ENCODE data around the gene HNF4A. TPM values are rescaled to one million over a fixed set of nuclear protein-coding genes. Genes with fewer than 3 reads are reported as not detected.

Gene HNF4A
- total RNA-seq, 1 experiment from 2014 or later: 0.13 TPM

DNA sequence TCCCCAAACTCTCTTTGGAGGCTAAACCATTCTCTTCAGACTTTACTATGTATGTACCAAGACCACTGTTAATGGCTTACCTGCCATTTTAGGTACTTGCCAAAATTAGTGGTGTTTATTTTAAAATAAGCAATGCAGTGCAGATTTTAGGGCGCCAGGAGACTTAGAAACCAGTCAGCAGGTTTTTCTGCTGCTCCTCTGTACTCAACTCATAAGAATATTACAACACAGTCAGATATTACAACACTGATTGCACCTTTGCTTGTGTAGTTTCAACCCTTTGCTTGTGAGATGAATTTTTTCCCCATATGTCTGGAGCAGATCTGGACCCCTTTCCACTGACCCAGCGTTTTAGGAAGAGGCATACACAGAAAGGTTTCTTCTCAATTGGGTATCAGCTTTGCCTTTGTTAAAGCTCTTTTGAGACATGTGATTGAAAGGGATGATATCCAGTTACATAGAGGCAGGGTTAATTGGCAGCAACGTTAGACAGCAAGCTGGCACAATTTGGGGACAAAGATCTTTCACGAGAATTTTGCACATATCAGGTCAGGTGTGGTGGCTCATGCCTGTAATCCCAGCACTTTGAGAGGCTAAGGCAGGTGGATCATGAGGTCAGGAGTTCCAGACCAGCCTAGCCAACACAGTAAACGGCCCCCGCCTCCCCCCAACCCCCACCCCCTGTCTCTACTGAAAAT lies 126.4 kb downstream of the HNF4A start:
- H4K20me1 ChIP-seq (ENCODE audit: insufficient read depth): no peaks in the 10 kb centered on the region
- H3K4me1 ChIP-seq (replicated peaks; ENCODE audit: insufficient read depth): peaks cover 4% of the 10 kb centered on the region; the same call in 1 of the 2 replicates
- no peaks in the 10 kb centered on the region for H3K27me3 ChIP-seq (ENCODE audit: insufficient read depth, low read depth)
- ChIA-PET CTCF (interaction anchor here (0.7 kb wide), 1 partner anchor 35 kb away, joined by 4 read pairs; no protein-coding TSS in a partner anchor), POLR2A (ENCODE audit: unreplicated experiment) (no interaction called here)
- BruUV-seq (replicated peaks): no TSS peak
- H3K9me2 ChIP-seq (ENCODE audit: insufficient read depth): no peaks in the 10 kb centered on the region
- peaks cover 5% of the 10 kb centered on the region; the same call in 1 of the 2 replicates for H3K79me2 ChIP-seq (ENCODE audit: low read depth)
- intact Hi-C loops (cut with micrococcal nuclease; ENCODE audit: unreplicated experiment): no loop called here
- no peak overlapping the region for H3K27ac ChIP-seq
- peaks cover 11% of the 10 kb centered on the region; the same call in 1 of the 2 replicates for H3F3A ChIP-seq (ENCODE audit: insufficient read depth, low read depth)
- no peak overlapping the region for H2AFZ ChIP-seq
- DNase-seq: no peak
- H3K36me3 ChIP-seq (ENCODE audit: low read depth): no peaks in the 10 kb centered on the region
- no peaks in the 10 kb centered on the region for H3K9me3 ChIP-seq (ENCODE audit: insufficient read depth, low read depth)
- H3K4me3 ChIP-seq: no peak overlapping the region
- no peak for TF ChIP-seq EZH2 (IDR thresholded peaks at IDR 0.05; ENCODE audit: low read depth)
- TF ChIP-seq, protein P1, sequence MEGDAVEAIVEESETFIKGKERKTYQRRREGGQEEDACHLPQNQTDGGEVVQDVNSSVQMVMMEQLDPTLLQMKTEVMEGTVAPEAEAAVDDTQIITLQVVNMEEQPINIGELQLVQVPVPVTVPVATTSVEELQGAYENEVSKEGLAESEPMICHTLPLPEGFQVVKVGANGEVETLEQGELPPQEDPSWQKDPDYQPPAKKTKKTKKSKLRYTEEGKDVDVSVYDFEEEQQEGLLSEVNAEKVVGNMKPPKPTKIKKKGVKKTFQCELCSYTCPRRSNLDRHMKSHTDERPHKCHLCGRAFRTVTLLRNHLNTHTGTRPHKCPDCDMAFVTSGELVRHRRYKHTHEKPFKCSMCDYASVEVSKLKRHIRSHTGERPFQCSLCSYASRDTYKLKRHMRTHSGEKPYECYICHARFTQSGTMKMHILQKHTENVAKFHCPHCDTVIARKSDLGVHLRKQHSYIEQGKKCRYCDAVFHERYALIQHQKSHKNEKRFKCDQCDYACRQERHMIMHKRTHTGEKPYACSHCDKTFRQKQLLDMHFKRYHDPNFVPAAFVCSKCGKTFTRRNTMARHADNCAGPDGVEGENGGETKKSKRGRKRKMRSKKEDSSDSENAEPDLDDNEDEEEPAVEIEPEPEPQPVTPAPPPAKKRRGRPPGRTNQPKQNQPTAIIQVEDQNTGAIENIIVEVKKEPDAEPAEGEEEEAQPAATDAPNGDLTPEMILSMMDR (conservative IDR thresholded peaks at IDR 0.05): no peak
- H3K4me2 ChIP-seq: no peak overlapping the region

DNA sequence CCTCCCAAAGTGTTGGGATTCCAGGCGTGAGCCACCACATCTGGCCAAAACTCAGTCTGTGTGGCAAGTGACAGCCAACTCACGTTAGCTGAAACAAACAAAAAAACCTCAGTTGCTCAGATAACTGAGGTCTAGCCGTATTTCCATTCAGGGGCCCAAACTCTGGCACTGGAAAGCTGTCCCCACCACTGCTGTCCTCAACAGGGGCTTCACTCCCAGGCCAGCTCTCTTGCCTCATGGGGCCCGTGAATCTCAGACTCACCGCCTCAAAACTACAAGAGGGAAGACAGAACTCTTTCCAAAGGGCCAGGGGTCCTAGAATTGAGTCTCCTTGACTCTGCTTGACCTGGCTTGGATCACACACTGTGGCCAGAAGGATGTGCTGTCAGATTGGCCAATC lies 127.6 kb downstream of the HNF4A start:
- ChIA-PET CTCF (no interaction called here), POLR2A (ENCODE audit: unreplicated experiment) (interaction anchor here (0.8 kb wide), 1 partner anchor 91 kb away, joined by 5 read pairs; no protein-coding TSS in a partner anchor)
- Histone ChIP-seq H3K9me3 (ENCODE audit: insufficient read depth, low read depth) (no peaks in the 10 kb centered on the region), H3K27ac (no peak overlapping the region), H2AFZ (no peak overlapping the region), H3K4me3 (no peak overlapping the region), H3K4me1 (replicated peaks; ENCODE audit: insufficient read depth) (no peaks in the 10 kb centered on the region), H3K27me3 (ENCODE audit: insufficient read depth, low read depth) (no peaks in the 10 kb centered on the region), H3K4me2 (no peak overlapping the region), H3K9me2 (ENCODE audit: insufficient read depth) (no peaks in the 10 kb centered on the region), H3F3A (ENCODE audit: insufficient read depth, low read depth) (peaks cover 8% of the 10 kb centered on the region; the same call in 1 of the 2 replicates), H4K20me1 (ENCODE audit: insufficient read depth) (no peaks in the 10 kb centered on the region), H3K79me2 (ENCODE audit: low read depth) (no peaks in the 10 kb centered on the region), H3K36me3 (ENCODE audit: low read depth) (peaks cover 2% of the 10 kb centered on the region; the same call in 1 of the 2 replicates)
- no peak for DNase-seq
- TF ChIP-seq, protein P1 (conservative IDR thresholded peaks at IDR 0.05): no peak
- no peak for TF ChIP-seq EZH2 (IDR thresholded peaks at IDR 0.05; ENCODE audit: low read depth)
- no TSS peak for BruUV-seq (replicated peaks)
- intact Hi-C loops (cut with micrococcal nuclease; ENCODE audit: unreplicated experiment): no loop called here

Small RNA genes lying within 50 kb of the gene (microRNA-seq; reads per million reads assigned to microRNA genes)
- gene MIR3646 (ENCODE audit: borderline number of aligned reads, borderline replicate concordance): 2.0 reads per million

Other genes starting within 250 kb of the HNF4A start
- 41.1 and 58.8 TPM in 2 replicates for gene JPH2, start 168.5 kb upstream of the HNF4A start, total RNA-seq (2021)
- 113 and 136 TPM in 2 replicates for gene OSER1, start 144.9 kb upstream of the HNF4A start, total RNA-seq (2021)
- gene GDAP1L1, start 108.4 kb upstream of the HNF4A start, total RNA-seq (2021): not detected in 2 replicates
- 6.1 and 7.4 TPM in 2 replicates for gene FITM2, start 44.5 kb upstream of the HNF4A start, total RNA-seq (2021)
- gene R3HDML, start 18.7 kb upstream of the HNF4A start, total RNA-seq (2021): not detected in 2 replicates
- gene TTPAL, start 120.2 kb downstream of the HNF4A start, total RNA-seq (2021): 28.5 and 31.3 TPM in 2 replicates
- 76.0 and 110 TPM in 2 replicates for gene SERINC3, start 166.4 kb downstream of the HNF4A start, total RNA-seq (2021)
- 41.9 and 50.1 TPM in 2 replicates for gene PKIG, start 226.9 kb downstream of the HNF4A start, total RNA-seq (2021)

Measured in PC-9 (cell line).